NOMO-1 (cell line): ENCODE results near the gene ATP2B2.

ENCODE experiments used
- DNase-seq, 2 experiments: peaks; one replicate each; lab custom pipeline; 2025; ENCODE audit not compliant: unreplicated experiment in 2 of 2; lab: John Stamatoyannopoulos, UW

The ATP2B2 gene

GRCh38 chr3:10336761-10337160, 168.6 kb downstream of the ATP2B2 start:
- DNase-seq = no peak

- DNase-seq = no peak
Measured at GRCh38 chr3:10335871-10336622, 169.3 kb downstream of the ATP2B2 start.

GRCh38 chr3:10335190-10335738, 170.1 kb downstream of the ATP2B2 start:
- no peak for DNase-seq

- DNase-seq = no peak
Measured at GRCh38 chr3:10334459-10334858, 170.9 kb downstream of the ATP2B2 start.

GRCh38 chr3:10334042-10334441, 171.3 kb downstream of the ATP2B2 start:
- DNase-seq = no peak

- DNase-seq = no peak
Measured at GRCh38 chr3:10333349-10333650, 172.1 kb downstream of the ATP2B2 start.

- DNase-seq = no peak
Measured at GRCh38 chr3:10332481-10333348, 172.7 kb downstream of the ATP2B2 start.

GRCh38 chr3:10331320-10331719, 174.1 kb downstream of the ATP2B2 start:
- DNase-seq = no peak

- DNase-seq = no peak
Measured at GRCh38 chr3:10330319-10330718, 175.1 kb downstream of the ATP2B2 start.

- no peak for DNase-seq
Measured at GRCh38 chr3:10329495-10330015, 175.8 kb downstream of the ATP2B2 start.

GRCh38 chr3:10328460-10329071, 176.8 kb downstream of the ATP2B2 start:
- DNase-seq = no peak

- no peak for DNase-seq
Measured at GRCh38 chr3:10327592-10327991, 177.8 kb downstream of the ATP2B2 start.

- DNase-seq = peak; percentile 33 to 58
Measured at GRCh38 chr3:10322352-10322710, 183.1 kb downstream of the ATP2B2 start.

- DNase-seq = no peak
Measured at GRCh38 chr3:10321630-10322351, 183.6 kb downstream of the ATP2B2 start.

GRCh38 chr3:10320320-10320677, 185.1 kb downstream of the ATP2B2 start:
- no peak for DNase-seq

GRCh38 chr3:10319804-10320203, 185.6 kb downstream of the ATP2B2 start:
- DNase-seq = no peak

GRCh38 chr3:10319251-10319650, 186.1 kb downstream of the ATP2B2 start:
- DNase-seq = no peak

- DNase-seq = no peak
Measured at GRCh38 chr3:10317961-10318350, 187.4 kb downstream of the ATP2B2 start.

- no peak for DNase-seq
Measured at GRCh38 chr3:10317311-10317960, 187.9 kb downstream of the ATP2B2 start.

- no peak for DNase-seq
Measured at GRCh38 chr3:10315771-10316344, 189.5 kb downstream of the ATP2B2 start.
